ENCODE data around the gene RYR2. TPM values are rescaled to one million over a fixed set of nuclear protein-coding genes. Genes with fewer than 3 reads are reported as not detected.

Gene RYR2
- total and polyA plus RNA-seq, 4 experiments from 2014 or later: not detected

GRCh38 chr1:237054313-237054712, 12.3 kb downstream of the RYR2 start:
- Histone ChIP-seq H3K4me1 (ENCODE audit: insufficient read depth, low read length) (no peaks in the 10 kb centered on the region), H3K27ac (ENCODE audit: low read depth, low read length) (no peak overlapping the region), H3K9me3 (ENCODE audit: control insufficient read depth in 1 of 2, low read length in 2 of 2) (no peaks in the 10 kb centered on the region), H3K36me3 (ENCODE audit: insufficient read depth, low read length) (no peaks in the 10 kb centered on the region), H3K4me3 (ENCODE audit: low read length in 2 of 2) (no peak overlapping the region), H3K27me3 (ENCODE audit: insufficient read depth, low read length) (no peaks in the 10 kb centered on the region)
- ChIA-PET POLR2A (ENCODE audit: partially characterized antibody) (no interaction called here), CTCF (ENCODE audit: partially characterized antibody) (no interaction called here)
- Mint-ChIP-seq H3K36me3 (no peaks in the 10 kb centered on the region), H3K27ac (no peak overlapping the region), H3K4me1 (no peaks in the 10 kb centered on the region), H3K27me3 (peaks cover 11 to 19% of the 10 kb centered on the region in 2 donors), H3K4me3 (no peak overlapping the region), H3K9me3 (peaks cover 0 to 6% (median 0%) of the 10 kb centered on the region in 8 donors)
- intact Hi-C loops (cut with micrococcal nuclease): no loop called here
- DNase-seq: no peak

GRCh38 chr1:237058470-237058869, 16.5 kb downstream of the RYR2 start:
- Mint-ChIP-seq H3K36me3 (no peaks in the 10 kb centered on the region), H3K27me3 (peaks cover 5 to 8% of the 10 kb centered on the region in 2 donors), H3K4me1 (no peaks in the 10 kb centered on the region), H3K27ac (no peak overlapping the region), H3K4me3 (no peak overlapping the region), H3K9me3 (peaks cover 0 to 3% (median under 1%) of the 10 kb centered on the region in 8 donors)
- DNase-seq: no peak
- ChIA-PET POLR2A (ENCODE audit: partially characterized antibody) (no interaction called here), CTCF (ENCODE audit: partially characterized antibody) (no interaction called here)
- intact Hi-C loops (cut with micrococcal nuclease): no loop called here
- no peaks in the 10 kb centered on the region for H3K4me1 ChIP-seq (ENCODE audit: insufficient read depth, low read length)
- no peaks in the 10 kb centered on the region for H3K9me3 ChIP-seq (ENCODE audit: control insufficient read depth in 1 of 2, low read length in 2 of 2)
- H3K4me3 ChIP-seq (ENCODE audit: low read length in 2 of 2): no peak overlapping the region
- no peaks in the 10 kb centered on the region for H3K27me3 ChIP-seq (ENCODE audit: insufficient read depth, low read length)
- H3K27ac ChIP-seq (ENCODE audit: low read depth, low read length): no peak overlapping the region
- H3K36me3 ChIP-seq (ENCODE audit: insufficient read depth, low read length): no peaks in the 10 kb centered on the region

- Mint-ChIP-seq H3K27me3 (peaks cover 2 to 5% of the 10 kb centered on the region in 2 donors), H3K4me1 (no peaks in the 10 kb centered on the region), H3K9me3 (peaks cover 0 to 3% (median 0%) of the 10 kb centered on the region in 8 donors), H3K27ac (no peak overlapping the region), H3K36me3 (no peaks in the 10 kb centered on the region), H3K4me3 (no peak overlapping the region)
- Histone ChIP-seq H3K4me3 (ENCODE audit: low read length in 2 of 2) (no peak overlapping the region), H3K4me1 (ENCODE audit: insufficient read depth, low read length) (no peaks in the 10 kb centered on the region), H3K9me3 (ENCODE audit: control insufficient read depth in 1 of 2, low read length in 2 of 2) (no peaks in the 10 kb centered on the region), H3K36me3 (ENCODE audit: insufficient read depth, low read length) (no peaks in the 10 kb centered on the region), H3K27ac (ENCODE audit: low read depth, low read length) (no peak overlapping the region), H3K27me3 (ENCODE audit: insufficient read depth, low read length) (no peaks in the 10 kb centered on the region)
- ChIA-PET CTCF (ENCODE audit: partially characterized antibody) (no interaction called here), POLR2A (ENCODE audit: partially characterized antibody) (no interaction called here)
- no peak for DNase-seq
- intact Hi-C loops (cut with micrococcal nuclease): no loop called here
Measured at GRCh38 chr1:237059244-237059643, 17.3 kb downstream of the RYR2 start.

- Histone ChIP-seq H3K27me3 (ENCODE audit: insufficient read depth, low read length) (no peaks in the 10 kb centered on the region), H3K27ac (ENCODE audit: low read depth, low read length) (no peak overlapping the region), H3K36me3 (ENCODE audit: insufficient read depth, low read length) (no peaks in the 10 kb centered on the region), H3K9me3 (ENCODE audit: control insufficient read depth in 1 of 2, low read length in 2 of 2) (no peaks in the 10 kb centered on the region), H3K4me3 (ENCODE audit: low read length in 2 of 2) (no peak overlapping the region), H3K4me1 (ENCODE audit: insufficient read depth, low read length) (no peaks in the 10 kb centered on the region)
- no peak for DNase-seq
- Mint-ChIP-seq H3K4me1 (no peaks in the 10 kb centered on the region), H3K27ac (no peak overlapping the region), H3K9me3 (peaks cover 0 to 4% (median 0%) of the 10 kb centered on the region in 8 donors), H3K4me3 (no peak overlapping the region), H3K27me3 (peaks cover 0 to 8% of the 10 kb centered on the region in 2 donors), H3K36me3 (no peaks in the 10 kb centered on the region)
- intact Hi-C loops (cut with micrococcal nuclease): no loop called here
- ChIA-PET POLR2A (ENCODE audit: partially characterized antibody) (no interaction called here), CTCF (ENCODE audit: partially characterized antibody) (no interaction called here)
Measured at GRCh38 chr1:237062976-237063375, 21.0 kb downstream of the RYR2 start.

- ChIA-PET POLR2A (ENCODE audit: partially characterized antibody) (no interaction called here), CTCF (ENCODE audit: partially characterized antibody) (no interaction called here)
- Histone ChIP-seq H3K4me1 (ENCODE audit: insufficient read depth, low read length) (no peaks in the 10 kb centered on the region), H3K27ac (ENCODE audit: low read depth, low read length) (no peak overlapping the region), H3K9me3 (ENCODE audit: control insufficient read depth in 1 of 2, low read length in 2 of 2) (no peaks in the 10 kb centered on the region), H3K27me3 (ENCODE audit: insufficient read depth, low read length) (no peaks in the 10 kb centered on the region), H3K4me3 (ENCODE audit: low read length in 2 of 2) (no peak overlapping the region), H3K36me3 (ENCODE audit: insufficient read depth, low read length) (no peaks in the 10 kb centered on the region)
- Mint-ChIP-seq H3K27me3 (peaks cover 0 to 9% of the 10 kb centered on the region in 2 donors), H3K4me1 (no peaks in the 10 kb centered on the region), H3K27ac (no peak overlapping the region), H3K9me3 (peaks cover 0 to 4% (median 0%) of the 10 kb centered on the region in 8 donors), H3K36me3 (no peaks in the 10 kb centered on the region), H3K4me3 (no peak overlapping the region)
- DNase-seq: no peak
- intact Hi-C loops (cut with micrococcal nuclease): no loop called here
Measured at GRCh38 chr1:237065903-237066302, 23.9 kb downstream of the RYR2 start.

GRCh38 chr1:237070519-237070918, 28.5 kb downstream of the RYR2 start:
- POLR2A ChIA-PET (ENCODE audit: partially characterized antibody): no interaction called here
- Histone ChIP-seq H3K4me1 (ENCODE audit: insufficient read depth, low read length) (no peaks in the 10 kb centered on the region), H3K36me3 (ENCODE audit: insufficient read depth, low read length) (no peaks in the 10 kb centered on the region), H3K9me3 (ENCODE audit: control insufficient read depth in 1 of 2, low read length in 2 of 2) (no peaks in the 10 kb centered on the region), H3K4me3 (ENCODE audit: low read length in 2 of 2) (no peak overlapping the region), H3K27me3 (ENCODE audit: insufficient read depth, low read length) (no peaks in the 10 kb centered on the region), H3K27ac (ENCODE audit: low read depth, low read length) (no peak overlapping the region)
- H3K4me1 Mint-ChIP-seq: no peaks in the 10 kb centered on the region
- H3K27me3 Mint-ChIP-seq: peaks cover 0 to 10% of the 10 kb centered on the region in 2 donors
- CTCF ChIA-PET (ENCODE audit: partially characterized antibody): no interaction called here
- intact Hi-C loops (cut with micrococcal nuclease): no loop called here
- H3K27ac Mint-ChIP-seq: no peak overlapping the region
- H3K4me3 Mint-ChIP-seq: no peak overlapping the region
- no peak for DNase-seq
- peaks cover 0 to 13% (median 3%) of the 10 kb centered on the region in 8 donors for H3K9me3 Mint-ChIP-seq
- H3K36me3 Mint-ChIP-seq: peaks cover 0 to 3% of the 10 kb centered on the region in 2 donors

- no peaks in the 10 kb centered on the region for H3K9me3 ChIP-seq (ENCODE audit: control insufficient read depth in 1 of 2, low read length in 2 of 2)
- H3K4me3 Mint-ChIP-seq: no peak overlapping the region
- intact Hi-C loops (cut with micrococcal nuclease): no loop called here
- H3K27ac ChIP-seq (ENCODE audit: low read depth, low read length): no peak overlapping the region
- H3K27me3 ChIP-seq (ENCODE audit: insufficient read depth, low read length): no peaks in the 10 kb centered on the region
- H3K27ac Mint-ChIP-seq: no peak overlapping the region
- peaks cover 0 to 10% (median 3%) of the 10 kb centered on the region in 8 donors for H3K9me3 Mint-ChIP-seq
- DNase-seq: no peak
- no peaks in the 10 kb centered on the region for H3K36me3 ChIP-seq (ENCODE audit: insufficient read depth, low read length)
- H3K4me3 ChIP-seq (ENCODE audit: low read length in 2 of 2): no peak overlapping the region
- peaks cover 0 to 7% of the 10 kb centered on the region in 2 donors for H3K27me3 Mint-ChIP-seq
- peaks cover 0 to 3% of the 10 kb centered on the region in 2 donors for H3K36me3 Mint-ChIP-seq
- no peaks in the 10 kb centered on the region for H3K4me1 Mint-ChIP-seq
- no peaks in the 10 kb centered on the region for H3K4me1 ChIP-seq (ENCODE audit: insufficient read depth, low read length)
- ChIA-PET POLR2A (ENCODE audit: partially characterized antibody) (no interaction called here), CTCF (ENCODE audit: partially characterized antibody) (no interaction called here)
Measured at GRCh38 chr1:237071641-237072420, 29.8 kb downstream of the RYR2 start.

Measured in CD4-positive, alpha-beta memory T cell (primary cell).